Peyer's patch (tissue), 4 donors: ENCODE results near the gene GOLGA8B. TPM values are rescaled to one million over a fixed set of nuclear protein-coding genes. Genes with fewer than 3 reads are reported as not detected.
A peak's percentile ranks its signal among the peaks of the same experiment; 100 is the strongest.
"Not testable (repeated sequence)": the region's sequence is repeated elsewhere in the genome, so short reads cannot be mapped to it uniquely, and the experiment has no call there.

ENCODE experiments used
- DNase-seq, 3 donors: peaks; one replicate each; pipeline ENCODE4 v3.0.0-alpha.2; 2017 to 2019
- H3K27ac ChIP-seq, 4 donors: fragments of 200-600 bp; sonication (generic); one replicate each; pipeline ENCODE4 v1.5.1; 2016 to 2019
- H3K27me3 ChIP-seq, 2 donors: fragments of 200-600 bp; sonication (generic); one replicate each; pipeline ENCODE4 v1.5.1; 2019
- H3K36me3 ChIP-seq, 3 donors: fragments of 200-600 bp; sonication (generic); one replicate each; pipeline ENCODE4 v1.5.1; 2016 to 2019
- H3K4me1 ChIP-seq, 4 donors: fragments of 200-600 bp; sonication (generic); one replicate each; pipeline ENCODE4 v1.5.1; 2016 to 2019
- H3K4me3 ChIP-seq, 4 donors: fragments of 200-600 bp; sonication (generic); 1 replicate in 3 of 4; 2 replicates in 1 of 4; pipeline ENCODE4 v1.5.1; 2016 to 2019; ENCODE audit warnings: mild to moderate bottlenecking in 1 of 4
- H3K9me3 ChIP-seq, 4 donors: fragments of 200-600 bp; sonication (generic); one replicate each; pipeline ENCODE4 v1.5.1; 2016 to 2019; ENCODE audit warnings: mild to moderate bottlenecking in 1 of 4
- CTCF ChIP-seq, 6 experiments: fragments of 450-650 bp in 4 of 6; fragments of 200-600 bp in 2 of 6; sonication (generic) in 1 of 6; IDR thresholded peaks; one replicate each; pipeline ENCODE4 v1.5.1; 2017 to 2019; ENCODE audit warnings: antibody characterized with exemption in 6 of 6, mild to moderate bottlenecking in 3 of 6, moderate library complexity in 1 of 6
- POLR2A ChIP-seq, 2 donors: fragments of 450-650 bp; IDR thresholded peaks; one replicate each; pipeline ENCODE4 v1.5.1; 2017; ENCODE audit warnings: antibody characterized with exemption in 2 of 2, mild to moderate bottlenecking in 2 of 2, moderate library complexity in 2 of 2
- total RNA-seq, 4 donors: library from RNA; depleted of rRNA; stranded (reverse); fragments of >200 nt; gene quantifications; one replicate each; pipeline ENCODE4 v1.1.0, GENCODE V29; 2016

The GOLGA8B gene
- total RNA-seq, 4 donors from 2014 or later, result 152 to 781 (median 264) TPM

- H3K27ac ChIP-seq, result no peak overlapping the region
- no peaks in the 10 kb centered on the region for H3K9me3 ChIP-seq
- H3K4me1 ChIP-seq, result no peaks in the 10 kb centered on the region
- DNase-seq, result no peak
- H3K36me3 ChIP-seq, result no peaks in the 10 kb centered on the region
- no peak for TF ChIP-seq POLR2A (IDR thresholded peaks at IDR 0.05)
- no peak for TF ChIP-seq CTCF (IDR thresholded peaks at IDR 0.05)
- no peak overlapping the region for H3K4me3 ChIP-seq
- no peaks in the 10 kb centered on the region for H3K27me3 ChIP-seq
Measured at GRCh38 chr15:34597316-34597715, 13.9 kb upstream of the GOLGA8B start.

- TF ChIP-seq POLR2A (IDR thresholded peaks at IDR 0.05) (no peak), CTCF (IDR thresholded peaks at IDR 0.05) (no peak)
- H3K4me1 ChIP-seq, result no peaks in the 10 kb centered on the region
- no peaks in the 10 kb centered on the region for H3K27me3 ChIP-seq
Measured at GRCh38 chr15:34594361-34594760, 10.9 kb upstream of the GOLGA8B start.

GRCh38 chr15:34591306-34591705, 7.9 kb upstream of the GOLGA8B start:
- H3K36me3 ChIP-seq, result no peaks in the 10 kb centered on the region
- H3K9me3 ChIP-seq, result no peaks in the 10 kb centered on the region
- no peak overlapping the region for H3K27ac ChIP-seq
- no peak overlapping the region for H3K4me3 ChIP-seq
- no peaks in the 10 kb centered on the region for H3K4me1 ChIP-seq
- no peaks in the 10 kb centered on the region for H3K27me3 ChIP-seq
- DNase-seq, result no peak
- TF ChIP-seq POLR2A (IDR thresholded peaks at IDR 0.05), result no peak
- TF ChIP-seq CTCF (IDR thresholded peaks at IDR 0.05), result no peak

More at GRCh38 chr15:34594361-34594760, 10.9 kb upstream of the GOLGA8B start:
- Histone ChIP-seq H3K36me3 (no peaks in the 10 kb centered on the region), H3K4me3 (no peak overlapping the region), H3K27ac (no peak overlapping the region), H3K9me3 (no peaks in the 10 kb centered on the region)
- DNase-seq, result no peak

GRCh38 chr15:34588046-34588674, 4.7 kb upstream of the GOLGA8B start:
- no peaks in the 10 kb centered on the region for H3K9me3 ChIP-seq
- peaks cover 0 to 7% (median 6%) of the 10 kb centered on the region in 4 donors for H3K4me1 ChIP-seq
- TF ChIP-seq POLR2A (IDR thresholded peaks at IDR 0.05) (peak in 1 of 2 donors; percentile 11), CTCF (IDR thresholded peaks at IDR 0.05) (peak; percentile 49 to 88 (median 84))
- H3K4me3 ChIP-seq, result peak overlapping the region in 1 of 4 donors; percentile 14
- no peaks in the 10 kb centered on the region for H3K27me3 ChIP-seq
- H3K36me3 ChIP-seq, result no peaks in the 10 kb centered on the region
- DNase-seq, result peak in 2 of 3 donors; percentile 54 to 85
- no peak overlapping the region for H3K27ac ChIP-seq

GRCh38 chr15:34585966-34586365, 2.5 kb upstream of the GOLGA8B start:
- H3K4me1 ChIP-seq, result peaks cover 0 to 17% (median 8%) of the 10 kb centered on the region in 4 donors
- not testable (repeated sequence) for H3K4me3 ChIP-seq, H3K27me3 ChIP-seq, H3K9me3 ChIP-seq, H3K27ac ChIP-seq, DNase-seq, H3K36me3 ChIP-seq

GRCh38 chr15:34584996-34585395, 1.5 kb upstream of the GOLGA8B start:
- H3K36me3 ChIP-seq, result no peaks in the 10 kb centered on the region
- peaks cover 0 to 17% (median 8%) of the 10 kb centered on the region in 4 donors for H3K4me1 ChIP-seq
- H3K9me3 ChIP-seq, result no peaks in the 10 kb centered on the region
- no peak for TF ChIP-seq CTCF (IDR thresholded peaks at IDR 0.05)
- TF ChIP-seq POLR2A (IDR thresholded peaks at IDR 0.05), result no peak
- no peaks in the 10 kb centered on the region for H3K27me3 ChIP-seq
- H3K27ac ChIP-seq, result no peak overlapping the region
- no peak overlapping the region for H3K4me3 ChIP-seq
- no peak for DNase-seq
